AG20443 (cell line): Measurements from ENCODE around the gene RFC2.
"Not testable (repeated sequence)": the region's sequence is repeated elsewhere in the genome, so short reads cannot be mapped to it uniquely, and the experiment has no call there.

Experiments used
- DNase-seq: peaks from one replicate; pipeline ENCODE4 v3.0.0; 2012; ENCODE audit warnings: low spot score, mixed read lengths

The RFC2 gene

DNA sequence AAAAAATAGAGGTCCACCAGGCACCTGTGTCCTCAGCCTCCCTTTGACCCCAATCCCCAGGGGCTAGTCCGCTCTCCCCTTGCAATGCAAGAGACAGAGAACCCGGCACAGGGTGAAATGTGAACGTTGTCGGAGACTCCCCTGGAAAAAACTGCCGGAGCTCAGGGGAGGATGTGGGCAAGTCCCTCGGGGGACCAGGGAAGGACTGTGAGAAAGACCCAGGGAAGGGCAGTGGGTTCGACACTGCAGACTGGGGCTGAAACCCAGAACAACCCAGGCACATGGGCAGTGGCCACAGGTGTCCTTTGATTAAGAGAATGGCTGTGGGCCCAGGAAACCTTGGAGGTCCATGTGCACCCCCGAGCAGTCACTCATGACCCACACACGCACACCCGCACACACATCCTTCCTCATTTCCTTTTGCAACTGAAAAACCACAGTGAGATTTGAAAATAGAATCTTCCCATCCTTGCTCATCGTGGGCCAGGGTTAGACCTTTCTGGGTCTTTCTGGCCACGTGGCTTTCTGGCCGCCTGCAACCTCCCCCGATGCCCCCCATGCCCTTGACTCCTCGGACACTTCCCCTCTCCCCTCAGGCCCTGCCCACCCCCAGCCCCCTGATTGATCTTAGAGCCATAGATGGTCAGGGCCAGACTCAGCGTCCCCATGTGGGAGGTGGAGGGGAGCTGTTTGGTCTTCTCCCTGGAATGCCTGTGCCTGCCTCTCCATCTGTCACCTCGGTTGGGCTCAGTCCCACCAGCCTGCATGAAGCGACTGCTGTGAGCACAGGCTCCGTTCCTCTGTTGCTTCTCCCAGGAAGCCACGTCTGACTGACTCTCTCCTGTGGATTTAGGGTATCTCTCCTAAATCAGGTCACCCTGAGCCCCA is 36.5 kb downstream of the RFC2 start:
- DNase-seq, result no peak

DNA sequence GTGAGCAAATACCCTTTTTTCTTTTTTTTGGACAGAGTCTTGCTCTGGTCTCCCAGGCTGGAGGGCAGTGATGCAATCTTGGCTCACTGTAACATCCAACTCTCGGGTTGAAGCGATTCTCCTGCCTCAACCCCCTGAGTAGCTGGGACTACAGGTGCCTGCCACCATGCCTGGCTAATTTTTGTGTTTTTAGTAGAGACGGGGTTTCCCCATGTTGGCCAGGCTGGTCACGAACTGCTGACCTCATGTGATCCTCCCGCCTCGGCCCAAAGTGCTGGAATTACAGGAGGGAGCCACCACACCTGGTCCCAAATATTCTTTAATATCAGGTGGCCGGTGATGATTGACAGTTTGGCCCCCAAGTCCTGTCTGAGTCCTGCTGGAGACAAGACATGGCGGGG is 37.8 kb downstream of the RFC2 start:
- DNase-seq, result no peak

DNA sequence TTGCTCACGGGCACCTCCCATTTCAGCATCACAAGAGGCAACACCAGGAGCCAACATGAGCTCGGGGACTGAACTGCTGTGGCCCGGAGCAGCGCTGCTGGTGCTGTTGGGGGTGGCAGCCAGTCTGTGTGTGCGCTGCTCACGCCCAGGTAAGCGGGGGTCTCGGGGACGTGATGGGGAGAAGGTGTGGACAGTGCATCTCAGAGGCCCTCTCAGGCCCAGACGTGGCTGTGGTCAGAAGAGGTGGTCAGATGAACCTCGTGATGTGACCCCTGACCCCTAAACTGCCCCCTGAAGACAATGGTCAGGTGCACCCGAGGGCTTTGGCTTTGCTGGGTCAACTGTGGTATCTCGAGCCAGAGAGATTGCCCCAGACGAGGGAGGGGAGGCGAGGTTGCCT is 38.3 kb downstream of the RFC2 start:
- DNase-seq, result no peak

DNA sequence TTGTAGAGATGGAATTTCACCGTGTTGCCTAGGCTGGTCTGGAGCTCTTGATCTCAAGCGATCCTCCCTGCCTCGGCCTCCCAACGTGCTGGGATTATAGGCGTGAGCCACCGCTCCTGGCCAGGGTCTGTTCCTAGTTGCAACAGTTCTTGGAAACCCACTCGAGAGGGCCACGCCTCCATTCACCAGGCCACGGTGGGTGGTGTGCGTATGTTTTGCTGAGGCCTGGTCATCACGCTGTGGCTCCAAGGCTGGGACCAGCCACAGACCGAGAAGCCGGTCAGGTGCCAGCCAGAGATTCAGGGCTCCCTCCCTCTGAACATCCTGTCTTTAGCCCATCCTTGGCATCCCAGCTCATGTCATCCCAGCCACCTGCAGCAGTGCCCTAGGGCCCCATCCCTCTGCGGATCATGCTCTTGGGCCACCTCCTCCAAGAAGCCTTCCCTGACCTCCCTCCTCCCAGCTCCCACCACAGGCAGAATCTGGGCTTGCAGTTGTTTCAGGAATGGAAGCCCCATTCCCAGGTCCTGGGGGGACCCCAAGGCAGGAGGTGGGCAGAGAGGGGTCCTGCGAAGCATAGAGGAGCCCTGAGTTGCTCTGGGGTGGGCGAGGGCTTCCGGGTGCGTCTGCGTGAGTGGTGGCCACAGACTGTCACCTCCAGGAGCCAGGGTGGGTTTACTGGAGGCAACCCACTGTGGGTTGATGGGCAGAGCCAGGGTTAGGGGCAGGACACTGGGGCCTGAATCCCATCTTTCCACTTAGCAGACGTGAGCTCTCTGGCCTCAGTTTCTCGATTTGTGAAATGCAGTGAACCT is 39.2 kb downstream of the RFC2 start:
- no peak for DNase-seq

DNA sequence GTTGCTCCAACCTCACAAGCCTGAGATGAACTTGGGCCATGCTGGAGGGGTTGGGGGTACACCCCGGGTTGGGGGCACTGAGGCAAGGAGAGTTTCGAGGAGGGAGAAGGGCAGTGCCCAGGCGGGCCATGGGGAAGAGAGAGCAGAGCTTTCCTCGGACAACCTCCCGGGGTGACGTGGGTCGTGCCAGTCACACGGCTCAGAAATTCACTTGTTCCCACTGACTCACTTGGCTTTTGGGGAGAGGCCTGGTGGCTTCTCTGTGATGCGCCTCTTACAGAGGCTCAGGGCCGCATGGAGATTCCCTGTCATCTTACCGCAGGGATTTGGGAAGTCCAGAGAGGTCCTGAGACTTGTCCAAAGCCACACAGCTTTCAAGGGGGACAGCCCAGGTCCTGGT is 41.5 kb downstream of the RFC2 start:
- DNase-seq, result no peak

DNA sequence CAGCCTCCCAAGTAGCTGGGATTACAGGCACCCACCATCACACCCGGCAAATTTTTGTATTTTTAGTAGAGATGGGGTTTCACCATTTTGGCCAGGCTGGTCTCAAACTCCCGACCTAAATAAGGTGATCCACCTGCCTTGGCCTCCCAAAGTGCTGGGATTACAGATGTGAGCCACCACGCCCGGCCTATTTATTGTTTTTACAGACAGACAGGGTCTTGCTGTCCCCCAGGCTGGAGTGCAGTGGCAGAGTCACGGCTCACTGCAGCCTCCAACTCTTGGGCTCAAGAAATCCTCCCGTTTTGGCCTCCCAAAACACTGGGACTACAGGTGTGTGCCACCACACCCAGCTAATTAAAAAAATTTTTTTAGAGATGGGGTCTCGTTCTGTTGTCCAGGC is 46.0 kb downstream of the RFC2 start:
- DNase-seq, result not testable (repeated sequence)

DNA sequence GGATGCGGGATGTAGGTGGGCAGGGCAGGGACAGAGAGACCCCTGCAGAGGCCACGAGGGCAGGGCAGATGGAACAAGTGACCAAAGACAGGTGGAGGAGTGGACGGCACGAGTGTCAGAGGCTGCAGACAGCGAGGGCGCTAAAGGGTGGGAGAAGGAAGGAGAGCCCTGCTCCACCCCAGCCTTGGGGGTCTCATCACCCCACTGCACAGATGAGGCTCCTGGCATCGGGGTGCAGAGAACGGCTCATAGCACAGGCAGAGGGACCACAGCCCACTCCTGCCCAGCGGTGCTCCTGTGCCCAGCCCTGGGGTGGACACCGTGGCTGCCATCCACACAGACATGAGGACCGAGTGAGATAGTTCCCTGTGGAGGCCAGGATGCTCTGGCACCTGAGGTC is 46.6 kb downstream of the RFC2 start:
- no peak for DNase-seq

DNA sequence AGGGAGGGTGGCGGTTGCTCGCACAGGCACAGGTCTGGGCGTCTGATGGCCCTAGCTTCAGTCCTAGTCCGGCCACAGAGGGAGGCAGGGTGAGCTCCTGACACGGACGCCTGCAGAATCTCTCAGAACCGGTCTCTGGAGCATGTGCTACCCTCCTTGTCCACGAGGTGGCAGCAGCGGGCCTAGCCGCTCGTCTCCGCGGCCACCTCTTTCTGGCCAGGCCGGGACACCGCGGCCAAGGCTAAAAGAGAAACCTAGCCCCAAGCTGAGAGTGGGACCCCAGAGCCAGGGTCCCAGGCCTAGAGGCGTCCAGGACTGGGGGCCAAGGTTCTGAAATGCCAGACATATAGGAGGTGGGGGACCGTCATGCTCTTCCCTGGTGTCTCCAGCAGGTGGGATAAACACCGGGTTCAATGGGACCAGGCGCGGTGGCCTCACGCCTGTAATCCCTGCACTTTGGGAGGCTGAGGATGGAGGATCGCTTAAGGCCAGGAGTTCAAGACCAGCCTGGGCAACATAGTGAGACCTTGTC is 47.5 kb downstream of the RFC2 start:
- DNase-seq, result peak; percentile 92

DNA sequence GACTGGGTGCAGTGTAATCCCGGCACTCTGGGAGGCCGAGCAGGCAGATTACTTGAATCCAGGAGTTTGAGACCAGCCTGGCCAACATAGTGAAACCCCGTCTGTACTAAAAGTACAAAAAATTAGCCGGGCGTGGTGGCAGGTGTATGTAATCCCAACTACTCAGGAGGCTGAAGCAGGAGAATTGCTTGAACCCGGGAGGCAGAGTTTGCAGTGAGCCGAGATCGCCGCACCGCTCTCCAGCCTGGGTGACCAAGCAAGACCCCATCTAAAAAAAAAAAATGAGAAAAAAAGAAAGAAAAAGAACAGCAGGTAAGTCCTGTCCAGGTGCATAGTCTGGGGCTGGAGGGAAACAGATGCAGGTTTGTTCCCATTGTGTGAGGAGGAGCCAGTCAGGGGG is 48.1 kb downstream of the RFC2 start:
- not testable (repeated sequence) for DNase-seq

DNA sequence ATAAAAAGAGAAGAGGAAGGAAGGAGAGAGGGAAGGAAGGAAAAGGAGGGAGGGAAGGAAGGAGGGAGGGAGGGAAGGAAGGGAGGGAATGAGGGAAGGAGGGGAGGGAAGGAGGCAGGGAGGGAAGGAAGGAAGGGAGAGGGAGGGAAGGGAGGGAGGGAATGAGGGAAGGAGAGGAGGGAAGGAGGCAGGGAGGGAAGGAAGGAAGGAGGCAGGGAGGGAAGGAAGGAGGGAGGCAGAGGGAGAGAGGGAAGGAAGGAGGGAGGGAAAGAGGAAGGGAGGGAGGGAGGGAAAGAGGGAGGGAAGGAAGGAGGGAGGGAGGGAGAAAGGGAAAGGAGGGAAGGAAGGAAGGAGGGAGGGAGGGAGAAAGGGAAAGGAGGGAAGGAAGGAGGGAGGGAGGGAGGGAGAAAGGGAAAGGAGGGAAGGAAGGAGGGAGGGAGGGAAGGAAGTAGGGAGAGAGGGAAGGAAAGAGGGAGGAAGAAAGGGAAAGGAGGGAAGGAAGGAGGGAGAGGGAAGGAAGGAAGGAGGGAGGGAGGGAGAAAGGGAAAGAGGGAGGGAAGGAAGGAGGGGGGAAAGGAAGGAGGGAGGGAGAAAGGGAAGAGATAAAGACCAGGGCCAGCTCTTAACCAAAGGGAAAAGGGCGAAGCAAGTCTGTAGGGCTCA is 50.1 kb downstream of the RFC2 start:
- no peak for DNase-seq

DNA sequence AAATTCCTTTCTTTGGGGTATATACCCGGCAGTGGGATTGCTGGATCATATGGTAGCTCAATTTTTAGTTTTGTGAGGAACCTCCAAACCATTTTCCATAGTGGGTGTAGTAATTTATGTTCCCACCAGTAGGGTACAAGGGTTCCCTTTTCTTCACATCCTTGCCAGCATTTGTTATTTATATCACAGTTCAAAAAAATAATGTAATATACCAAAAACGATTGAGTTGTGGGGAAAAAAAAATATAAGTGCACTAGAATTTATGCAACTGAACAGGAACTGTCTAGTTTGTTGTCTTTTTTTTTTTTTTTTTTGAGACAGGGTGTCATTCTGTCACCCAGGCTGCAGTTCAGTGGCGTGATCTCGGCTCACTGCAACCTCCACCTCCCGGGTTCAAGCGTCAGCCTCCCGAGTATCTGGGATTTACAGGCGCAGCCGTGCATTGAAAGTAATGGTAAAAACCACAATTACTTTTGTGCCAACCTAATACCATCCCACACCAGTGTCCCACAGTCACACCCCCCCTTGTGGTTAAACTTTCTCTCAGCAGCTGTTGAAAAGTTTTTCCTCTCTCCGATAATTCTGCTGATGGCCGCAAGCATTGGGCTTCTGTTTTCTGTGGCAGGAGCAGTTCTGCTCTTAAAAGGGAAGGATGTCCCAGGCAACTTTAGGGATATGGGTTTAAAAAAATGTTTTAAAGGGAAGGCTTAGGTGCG is 51.2 kb downstream of the RFC2 start:
- peak; percentile 74 for DNase-seq

DNA sequence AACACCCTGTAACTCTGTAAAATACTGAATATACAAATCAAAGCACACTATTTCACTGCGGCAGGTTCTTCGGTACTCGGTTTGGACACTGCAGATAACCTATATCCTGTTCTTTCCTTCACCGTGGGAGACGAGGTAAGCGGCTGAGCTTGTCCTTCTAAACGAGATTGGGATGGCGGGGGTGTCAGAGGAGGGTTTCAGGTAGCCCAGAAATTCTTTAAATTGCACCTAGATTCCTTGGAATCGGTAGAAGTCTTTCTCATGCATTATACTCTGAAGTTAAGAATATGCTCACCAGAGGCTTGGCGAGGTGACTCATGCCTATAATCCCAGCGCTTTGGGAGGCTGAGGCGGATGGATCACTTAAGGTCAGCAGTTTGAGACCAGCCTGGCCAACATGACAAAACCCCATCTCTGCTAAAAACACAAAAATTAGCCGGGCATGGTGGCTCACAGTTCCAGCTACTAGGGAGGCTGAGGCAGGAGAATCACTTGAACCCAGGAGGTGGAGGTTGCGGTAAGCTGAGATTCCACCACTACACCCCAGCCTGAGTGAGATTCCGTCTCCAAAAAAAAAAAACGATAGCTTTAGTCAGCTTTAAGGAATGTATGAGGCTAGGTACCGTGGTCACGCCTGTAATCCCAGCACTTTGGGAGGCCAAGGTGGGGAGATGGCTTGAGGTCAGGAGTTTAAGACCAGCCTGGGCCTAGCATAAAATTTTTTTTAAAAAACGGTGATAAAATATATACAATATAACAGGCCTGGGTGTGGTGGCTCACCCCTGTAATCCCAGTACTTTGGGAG is 54.4 kb downstream of the RFC2 start:
- DNase-seq, result no peak

DNA sequence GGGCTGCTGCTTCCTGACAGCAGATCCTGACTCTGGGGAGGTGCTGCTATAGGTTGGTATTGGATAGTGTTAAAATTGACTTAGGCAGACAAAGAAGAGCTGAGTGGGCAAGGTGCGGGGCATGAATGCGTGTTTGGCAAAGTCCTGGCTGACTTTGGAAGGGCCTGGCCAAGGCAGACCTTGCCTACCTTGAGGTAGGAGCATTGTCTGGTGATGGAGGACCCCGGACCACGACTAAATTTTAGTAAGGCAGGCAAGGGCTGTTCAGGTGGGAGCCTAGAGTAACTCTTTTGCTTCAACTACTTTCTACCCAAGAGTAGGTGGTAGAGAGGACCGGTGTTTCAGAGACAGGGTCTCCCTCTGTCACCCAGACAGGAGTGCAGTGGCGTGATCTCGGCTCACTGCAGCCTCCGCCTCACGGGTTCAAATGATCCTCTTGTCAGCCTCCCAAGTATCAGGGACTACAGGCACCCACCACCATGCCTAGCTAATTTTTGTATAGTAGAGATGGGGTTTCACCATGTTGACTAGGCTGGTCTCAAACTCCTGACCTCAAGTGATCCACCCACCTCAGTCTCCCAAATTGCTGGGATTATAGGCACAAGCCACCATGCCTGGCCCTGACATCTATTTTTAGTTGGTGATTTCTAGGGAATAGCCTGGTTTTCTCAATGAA is 56.6 kb downstream of the RFC2 start:
- no peak for DNase-seq

DNA sequence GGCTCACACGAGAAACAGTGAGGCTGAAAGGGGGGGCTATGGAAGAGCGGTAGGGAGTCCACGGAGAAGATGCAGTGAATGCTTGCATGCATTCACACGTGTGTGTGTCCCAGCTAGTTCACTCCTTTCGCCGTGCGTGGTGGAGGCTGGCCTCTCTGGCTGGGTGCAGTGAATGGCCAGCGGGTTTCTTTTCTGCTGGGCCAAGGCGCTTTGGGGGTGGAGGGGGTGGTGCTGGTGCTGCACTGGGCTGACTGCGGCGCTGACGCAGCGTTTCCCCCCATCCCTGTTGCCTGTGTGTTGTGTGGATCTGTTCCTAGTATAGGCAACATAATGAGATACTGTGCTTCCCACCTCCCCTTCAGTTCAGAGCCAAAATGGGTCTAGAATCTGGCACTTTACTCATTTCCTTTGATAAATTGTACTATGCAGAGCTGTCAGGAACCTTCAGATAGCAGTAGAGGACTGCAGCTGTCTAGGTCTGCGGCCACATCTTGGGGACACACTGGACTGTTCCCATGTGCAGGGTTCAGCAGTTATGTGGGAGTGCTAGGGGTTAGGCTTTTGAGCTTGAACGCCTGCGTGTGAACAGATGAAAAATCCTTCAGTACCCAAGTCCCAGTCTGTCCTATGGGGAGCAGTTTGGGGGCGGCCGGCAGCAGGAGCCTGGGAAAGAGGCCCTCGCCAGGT is 58.1 kb downstream of the RFC2 start:
- not testable (repeated sequence) for DNase-seq

DNA sequence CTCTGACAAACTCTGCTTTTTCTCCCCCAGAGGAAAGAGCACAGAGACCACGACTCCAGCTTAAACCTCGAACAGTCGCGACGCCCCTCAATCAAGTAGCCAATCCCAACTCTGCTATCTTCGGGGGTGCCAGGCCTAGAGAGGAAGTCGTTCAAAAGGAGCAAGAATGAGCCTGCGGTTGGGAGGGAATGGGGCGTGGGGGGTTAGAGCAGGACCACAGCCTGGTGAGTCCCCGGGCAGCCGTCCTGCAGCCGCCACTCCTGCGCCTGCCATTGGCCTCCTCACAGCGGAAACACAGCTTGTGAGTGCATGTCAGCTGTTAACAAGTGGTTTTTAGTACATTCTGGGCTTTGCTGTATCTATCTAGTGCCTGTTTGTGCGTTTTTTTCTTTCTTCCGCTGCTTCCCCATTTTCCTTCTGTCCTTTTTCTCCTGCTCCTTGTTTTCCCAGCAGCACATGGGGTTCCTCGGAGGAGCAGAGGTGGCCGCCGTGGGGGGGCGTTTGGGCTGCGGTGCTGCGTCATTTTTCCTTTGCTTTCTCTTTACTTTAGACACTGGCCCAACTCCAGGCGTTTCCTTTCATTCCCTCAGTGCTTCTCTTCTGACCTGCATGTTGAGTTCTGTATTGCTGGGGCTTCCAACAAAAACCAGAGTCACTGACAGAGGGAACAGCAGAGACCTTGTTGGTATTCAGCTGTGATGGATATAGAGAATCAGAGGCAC is 58.9 kb downstream of the RFC2 start:
- not testable (repeated sequence) for DNase-seq

DNA sequence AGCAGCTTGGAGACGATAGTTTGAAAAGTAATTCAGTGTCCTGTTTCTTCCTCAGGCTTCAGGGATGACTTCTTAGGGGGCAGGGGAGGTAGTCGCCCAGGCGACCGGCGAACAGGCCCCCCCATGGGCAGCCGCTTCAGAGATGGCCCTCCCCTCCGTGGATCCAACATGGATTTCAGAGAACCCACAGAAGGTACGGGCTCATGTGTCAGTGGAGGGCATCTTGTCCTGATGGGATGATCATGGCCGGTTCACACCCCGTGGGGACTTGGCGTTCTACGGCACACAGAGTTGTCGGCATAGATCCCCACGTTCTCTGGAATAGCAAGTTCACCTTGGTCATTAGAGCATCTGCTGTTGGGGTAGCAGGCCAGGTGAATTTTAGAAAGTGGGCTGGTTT is 59.5 kb downstream of the RFC2 start:
- no peak for DNase-seq

DNA sequence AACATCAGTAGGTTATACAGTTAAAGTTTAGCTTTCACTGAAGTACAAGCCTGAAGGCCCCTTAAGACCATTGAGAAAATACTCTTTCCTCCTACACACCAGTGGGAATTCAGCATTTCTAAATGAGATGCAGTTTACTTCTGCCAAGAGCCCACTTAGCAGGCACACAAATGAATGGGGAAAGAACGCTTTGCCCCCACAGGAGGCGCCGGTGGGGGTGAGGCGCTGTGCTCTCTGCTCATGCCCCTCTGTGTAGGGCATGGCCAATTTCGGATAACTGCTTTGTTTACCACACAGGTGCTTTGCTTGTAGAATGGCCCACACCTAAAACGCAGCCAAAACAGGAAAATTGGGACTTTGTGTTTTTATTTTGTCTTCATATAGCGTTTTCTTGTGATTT is 60.3 kb downstream of the RFC2 start:
- DNase-seq, result no peak

DNA sequence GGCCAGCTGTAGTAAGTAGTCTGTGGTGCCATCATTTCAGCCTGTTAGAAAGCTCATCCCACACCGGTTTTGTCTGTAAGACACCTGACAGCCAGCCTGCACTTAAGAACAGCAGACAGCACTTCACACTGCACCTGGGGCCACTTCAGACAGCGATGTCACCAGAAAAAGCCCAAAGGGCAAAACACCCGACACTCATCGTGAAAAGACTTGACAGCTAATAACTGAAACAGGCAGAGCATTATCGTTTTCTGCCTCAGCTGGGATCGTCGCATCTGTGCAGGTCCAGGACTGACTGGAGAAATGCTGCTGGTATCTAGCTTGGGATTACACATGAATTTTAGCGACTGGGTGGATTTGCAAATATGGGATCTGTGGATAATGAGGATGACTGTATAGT is 61.1 kb downstream of the RFC2 start:
- DNase-seq, result no peak

DNA sequence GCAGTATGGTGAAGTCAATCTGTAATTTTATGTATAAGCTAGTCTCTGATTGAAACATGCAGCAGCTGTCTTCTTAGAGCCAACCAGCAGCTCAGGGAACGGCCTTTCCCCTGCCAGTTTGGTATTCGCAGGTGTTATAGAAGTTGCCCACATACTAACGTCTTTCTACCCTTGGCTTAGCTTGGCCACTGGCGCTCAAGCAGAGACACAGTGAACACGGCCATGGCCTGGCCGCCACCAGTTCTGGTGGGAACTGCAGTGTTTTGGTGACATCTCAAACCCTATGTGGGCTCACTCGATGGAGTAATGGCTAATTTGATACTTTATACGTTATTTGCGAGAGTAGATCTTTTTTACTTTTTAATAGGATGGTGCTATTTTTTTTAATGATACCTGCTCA is 63.0 kb downstream of the RFC2 start:
- no peak for DNase-seq
